Endothelial cell of umbilical vein (primary cell): ENCODE measurements around the gene MRC2. TPM values are rescaled to one million over a fixed set of nuclear protein-coding genes. Genes with fewer than 3 reads are reported as not detected.

Experiments
- BruUV-seq: library from RNA; stranded (reverse); fragments of 400-500 nt; replicated peaks from 2 replicates; lab custom pipeline; 2021; lab: Mats Ljungman, UMichigan
- CTCF ChIA-PET: fragments of 300-600, 350-600 bp; sonication (Branson Sonifier 250); formaldehyde crosslinking; loops from one replicate; lab custom pipeline; 2021; ENCODE audit warnings: antibody characterized with exemption, inconsistent platforms; lab: Charles Lee
- POLR2A ChIA-PET: fragments of 300-600, 350-600 bp; sonication (Branson Sonifier 250); formaldehyde crosslinking; loops from one replicate; lab custom pipeline; 2021; ENCODE audit warnings: antibody characterized with exemption, inconsistent platforms; lab: Charles Lee
- DNase-seq: peaks from one replicate; pipeline ENCODE4 v3.0.0-alpha.2; 2011; ENCODE audit warnings: low read depth, low spot score
- FAIRE-seq: peaks from 2 replicates; lab custom pipeline; 2011; peaks lifted over from hg19 to GRCh38; lab: Jason Lieb, UNC
- H2AFZ ChIP-seq: 2 replicates; pipeline ENCODE4 v1.6.0; 2012; ENCODE audit warnings: low read depth, low read length, control low read depth, inconsistent platforms
- H3K27ac ChIP-seq: 2 replicates; pipeline ENCODE4 v1.5.1; 2011; ENCODE audit warnings: low read depth, mild to moderate bottlenecking, control low read depth, low read length, moderate library complexity; ENCODE audit not compliant: insufficient read depth
- H3K27me3 ChIP-seq, 2 experiments: 2 replicates each; pipeline versions ENCODE4 v1.6.0 to v1.6.1; 2011; ENCODE audit warnings: low read length in 2 of 2, mixed read lengths in 1 of 2; ENCODE audit not compliant: control insufficient read depth in 2 of 2, insufficient read depth in 2 of 2
- H3K36me3 ChIP-seq, 2 experiments: 2 replicates in 1 of 2; 3 replicates in 1 of 2; pipeline ENCODE4 v1.5.1; 2011; ENCODE audit warnings: low read length in 2 of 2, mild to moderate bottlenecking in 1 of 2, moderate library complexity in 1 of 2; ENCODE audit not compliant: control insufficient read depth in 2 of 2, insufficient read depth in 2 of 2; ENCODE audit errors: extremely low read depth in 1 of 2
- H3K4me1 ChIP-seq: 3 replicates; pipeline ENCODE4 v1.5.1; 2011; ENCODE audit warnings: mild to moderate bottlenecking, low read length; ENCODE audit not compliant: control insufficient read depth, insufficient read depth; ENCODE audit errors: extremely low read depth
- H3K4me2 ChIP-seq: 2 replicates; pipeline ENCODE4 v1.6.1; 2011; ENCODE audit warnings: low read length, control low read depth, mixed read lengths; ENCODE audit not compliant: insufficient read depth
- H3K4me3 ChIP-seq, 3 experiments: fragments of 200-600 bp in 1 of 3; sonication (generic), shearing (Covaris generic) in 1 of 3; replicated peaks in 1 of 3; 2 replicates each; pipeline ENCODE4 v1.5.1; 2011 to 2016; ENCODE audit warnings: control low read depth in 3 of 3, low read length in 3 of 3, mild to moderate bottlenecking in 2 of 3, inconsistent platforms in 1 of 3, low read depth in 1 of 3, moderate library complexity in 1 of 3; ENCODE audit not compliant: insufficient read depth in 1 of 3
- H3K79me2 ChIP-seq: 2 replicates; pipeline ENCODE4 v1.6.0; 2012; ENCODE audit warnings: low read length, inconsistent platforms; ENCODE audit not compliant: control insufficient read depth, insufficient read depth
- H3K9ac ChIP-seq: replicated peaks from 2 replicates; pipeline ENCODE3; 2011; ENCODE audit warnings: low read length, control low read depth; ENCODE audit not compliant: insufficient read depth; ENCODE audit errors: extremely low read depth
- H3K9me1 ChIP-seq: replicated peaks from 3 replicates; pipeline ENCODE4 v1.6.0; 2011; ENCODE audit warnings: mild to moderate bottlenecking, low read length; ENCODE audit not compliant: control insufficient read depth, insufficient read depth; ENCODE audit errors: extremely low read depth
- H3K9me3 ChIP-seq: replicated peaks from 2 replicates; pipeline ENCODE4 v1.5.1; 2012; ENCODE audit warnings: low read length, inconsistent platforms; ENCODE audit not compliant: control insufficient read depth, insufficient read depth
- H4K20me1 ChIP-seq: replicated peaks from 2 replicates; pipeline ENCODE3; 2011; ENCODE audit warnings: mild to moderate bottlenecking, low read length; ENCODE audit not compliant: control insufficient read depth, insufficient read depth; ENCODE audit errors: extremely low read depth
- CTCF ChIP-seq, 2 donors: IDR thresholded peaks; 1 replicate in 1 of 2; 2 replicates in 1 of 2; pipeline ENCODE4 v1.5.1; 2011; ENCODE audit warnings: low read length in 2 of 2, mild to moderate bottlenecking in 2 of 2, moderate library complexity in 2 of 2, control low read depth in 1 of 2, inconsistent platforms in 1 of 2, low read depth in 1 of 2; ENCODE audit not compliant: insufficient read depth in 1 of 2; ENCODE audit errors: extremely low read depth in 1 of 2
- EZH2 ChIP-seq: IDR thresholded peaks from 2 replicates; pipeline ENCODE4 v1.6.1; 2012; ENCODE audit warnings: borderline replicate concordance, low read depth, mild to moderate bottlenecking, moderate library complexity, low read length, inconsistent platforms; ENCODE audit not compliant: severe bottlenecking
- FOS ChIP-seq: IDR thresholded peaks from 2 replicates; pipeline ENCODE4 v1.6.1; 2011; ENCODE audit warnings: mild to moderate bottlenecking, low read length, moderate library complexity, borderline replicate concordance; ENCODE audit not compliant: insufficient read depth
- GATA2 ChIP-seq: IDR thresholded peaks from 2 replicates; pipeline ENCODE4 v1.7.0; 2011; ENCODE audit warnings: low read depth, mild to moderate bottlenecking, moderate library complexity, mixed read lengths, low read length; ENCODE audit not compliant: insufficient read length, insufficient read depth
- JUN ChIP-seq: IDR thresholded peaks from 2 replicates; pipeline ENCODE4 v1.6.1; 2011; ENCODE audit warnings: borderline replicate concordance, low read depth; ENCODE audit not compliant: insufficient read length, insufficient read depth
- MAX ChIP-seq: IDR thresholded peaks from 2 replicates; pipeline ENCODE4 v1.6.1; 2011; ENCODE audit not compliant: insufficient read depth, insufficient read length
- MYC ChIP-seq: IDR thresholded peaks from one replicate; pipeline ENCODE4 v1.6.1; 2011; ENCODE audit warnings: mild to moderate bottlenecking, low read depth, low read length
- POLR2A ChIP-seq: IDR thresholded peaks from 2 replicates; pipeline ENCODE4 v1.6.1; 2012; ENCODE audit warnings: low read depth, mild to moderate bottlenecking, control low read depth, low read length
- POLR2AphosphoS5 ChIP-seq: IDR thresholded peaks from 2 replicates; pipeline ENCODE4 v1.6.1; 2012; ENCODE audit warnings: low read depth, mild to moderate bottlenecking, control low read depth, low read length, moderate library complexity; ENCODE audit not compliant: insufficient read depth
- dilution Hi-C: fragments of 300-500 bp; cut with MboI; formaldehyde crosslinking; loops from one replicate; pipeline ENCODE4 v1.15.0; 2019; ENCODE audit warnings: low sequenced_read_pairs; ENCODE audit not compliant: extremely low pct_ligation_motif_present
- intact Hi-C: fragments of 100-400 bp; cut with micrococcal nuclease; formaldehyde crosslinking; loops from one replicate; pipeline ENCODE4 v1.10.0; 2022
- polyA plus RNA-seq, 4 experiments: library from polyadenylated mRNA; depleted of rRNA in 3 of 4; stranded (reverse) in 3 of 4; unstranded in 1 of 4; fragments of >200 nt; gene quantifications; 2 replicates each; pipeline versions ENCODE4 v1.2.1 to v1.2.3, GENCODE V29; 2011 to 2012; ENCODE audit warnings: missing spikeins in 1 of 4
- total RNA-seq: library from RNA; stranded (reverse); gene quantifications from 2 replicates; pipeline ENCODE4 v1.2.3, GENCODE V29; 2021

MRC2 gene
- total and polyA plus RNA-seq, 2 donors (not counting 3 experiments of a cell fraction or from before 2014, with no cell fraction given), result 30.6 to 52.7 TPM

- dilution Hi-C loops, result no loop called here
- Histone ChIP-seq H3K4me2 (no peak overlapping the region), H3K9ac (no peak overlapping the region), H3K4me3 (no peak overlapping the region), H3K36me3 (peaks cover 2% of the 10 kb centered on the region in 2 experiments), H2AFZ (no peak overlapping the region), H3K4me1 (no peaks in the 10 kb centered on the region), H4K20me1 (no peaks in the 10 kb centered on the region), H3K79me2 (no peaks in the 10 kb centered on the region), H3K9me1 (no peaks in the 10 kb centered on the region), H3K9me3 (no peaks in the 10 kb centered on the region), H3K27me3 (no peaks in the 10 kb centered on the region), H3K27ac (no peak overlapping the region)
- TF ChIP-seq JUN (no peak), GATA2 (no peak), POLR2A (no peak), FOS (no peak), EZH2 (no peak), POLR2AphosphoS5 (no peak), MAX (no peak), CTCF (IDR thresholded peaks at IDR 0.05; ENCODE audit: extremely low read depth in 1 of 2, insufficient read depth in 1 of 2, low read depth in 1 of 2, low read length in 2 of 2) (no peak), MYC (no peak)
- ChIA-PET CTCF (interaction anchor here (1.0 kb wide), 1 partner anchor 9 kb away, joined by 4 read pairs; no protein-coding TSS in a partner anchor), POLR2A (no interaction called here)
- DNase-seq (no peak), FAIRE-seq (no peak)
- no TSS peak for BruUV-seq
- intact Hi-C loops, result no loop called here
Observed at GRCh38 chr17:62662855-62663254, 35.4 kb downstream of the MRC2 start.
